H4 (cell line): ENCODE data around the gene SLC5A10. TPM values are rescaled to one million over a fixed set of nuclear protein-coding genes. Genes with fewer than 3 reads are reported as not detected.

Experiments used
- DNase-seq: peaks from one replicate; pipeline ENCODE4 v3.0.0-alpha.2; 2015; ENCODE audit warnings: low spot score
- total RNA-seq: library from RNA; depleted of rRNA; stranded (reverse); fragments of >200 nt; shearing (Covaris generic); gene quantifications from 2 replicates; pipeline ENCODE4 v1.2.3, GENCODE V29; 2014

SLC5A10 gene
- total RNA-seq, 1 experiment from 2014 or later: not detected

GRCh38 chr17:18984273-18985114 lies 32.5 kb downstream of the SLC5A10 start:
- no peak for DNase-seq

- DNase-seq: no peak
These were observed 33.5 kb downstream of the SLC5A10 start for GRCh38 chr17:18985475-18985874.

- no peak for DNase-seq
These were observed 34.7 kb downstream of the SLC5A10 start for GRCh38 chr17:18986541-18987229.

GRCh38 chr17:18987230-18987610 lies 35.3 kb downstream of the SLC5A10 start:
- no peak for DNase-seq

GRCh38 chr17:18987862-18988545 lies 36.0 kb downstream of the SLC5A10 start:
- DNase-seq: no peak

- no peak for DNase-seq
These were observed 36.7 kb downstream of the SLC5A10 start for GRCh38 chr17:18988546-18989173.

GRCh38 chr17:18990331-18990730 lies 38.4 kb downstream of the SLC5A10 start:
- no peak for DNase-seq

GRCh38 chr17:18991531-18992315 lies 39.8 kb downstream of the SLC5A10 start:
- no peak for DNase-seq

- DNase-seq: no peak
These were observed 40.6 kb downstream of the SLC5A10 start for GRCh38 chr17:18992454-18993130.

GRCh38 chr17:18993905-18994526 lies 42.1 kb downstream of the SLC5A10 start:
- DNase-seq: no peak

GRCh38 chr17:18994631-18995030 lies 42.7 kb downstream of the SLC5A10 start:
- DNase-seq: no peak

- DNase-seq: no peak
These were observed 43.3 kb downstream of the SLC5A10 start for GRCh38 chr17:18995220-18995619.

GRCh38 chr17:18996458-18996857 lies 44.5 kb downstream of the SLC5A10 start:
- DNase-seq: no peak

GRCh38 chr17:18997650-18998196 lies 45.8 kb downstream of the SLC5A10 start:
- DNase-seq: no peak

- DNase-seq: no peak
These were observed 47.4 kb downstream of the SLC5A10 start for GRCh38 chr17:18999394-18999793.

- DNase-seq: no peak
These were observed 47.9 kb downstream of the SLC5A10 start for GRCh38 chr17:18999911-19000310.

GRCh38 chr17:19000531-19001325 lies 48.8 kb downstream of the SLC5A10 start:
- no peak for DNase-seq

GRCh38 chr17:19001907-19002590 lies 50.1 kb downstream of the SLC5A10 start:
- no peak for DNase-seq
